Loucy (cell line): Measurements from ENCODE around the gene NLGN4Y.
"Not testable (repeated sequence)": the region's sequence is repeated elsewhere in the genome, so short reads cannot be mapped to it uniquely, and the experiment has no call there.

Experiments
- H2AFZ ChIP-seq: fragments of 200-600 bp; sonication (generic); 2 replicates; pipeline ENCODE4 v1.6.0; 2016; ENCODE audit warnings: antibody characterized with exemption, mild to moderate bottlenecking, low read length, moderate library complexity
- H3F3A ChIP-seq: fragments of 200-600 bp; 2 replicates; pipeline ENCODE4 v1.6.0; 2016; ENCODE audit warnings: antibody characterized with exemption, low read depth, mild to moderate bottlenecking
- H3K27me3 ChIP-seq: fragments of 200-600 bp; sonication (generic); 2 replicates; pipeline ENCODE4 v1.6.1; 2014; ENCODE audit warnings: low read length, mild to moderate bottlenecking; ENCODE audit not compliant: insufficient read depth, poor library complexity, severe bottlenecking
- H3K36me3 ChIP-seq: fragments of 200-600 bp; sonication (generic); 2 replicates; pipeline ENCODE4 v1.6.1; 2016; ENCODE audit warnings: low read length; ENCODE audit not compliant: insufficient read depth
- H3K4me1 ChIP-seq: fragments of 200-600 bp; sonication (generic); 2 replicates; pipeline ENCODE4 v1.5.1; 2014; ENCODE audit warnings: low read length, mild to moderate bottlenecking; ENCODE audit not compliant: insufficient read depth, poor library complexity, severe bottlenecking
- H3K4me2 ChIP-seq: fragments of 200-600 bp; sonication (generic); 2 replicates; pipeline ENCODE4 v1.6.0; 2014; ENCODE audit warnings: antibody characterized with exemption, low read length, low read depth, mild to moderate bottlenecking; ENCODE audit not compliant: poor library complexity, severe bottlenecking
- H3K4me3 ChIP-seq: fragments of 200-600 bp; sonication (generic); 2 replicates; pipeline ENCODE4 v1.5.1; 2014; ENCODE audit warnings: low read length, mild to moderate bottlenecking, mixed read lengths; ENCODE audit not compliant: poor library complexity, severe bottlenecking
- H3K79me2 ChIP-seq: fragments of 200-600 bp; sonication (generic); 2 replicates; pipeline ENCODE4 v1.6.1; 2014; ENCODE audit warnings: low read length; ENCODE audit not compliant: insufficient read depth
- H3K9ac ChIP-seq: fragments of 200-600 bp; sonication (generic); 2 replicates; pipeline ENCODE4 v1.6.0; 2014; ENCODE audit warnings: mild to moderate bottlenecking, low read depth, low read length, moderate library complexity; ENCODE audit not compliant: poor library complexity, severe bottlenecking
- H3K9me2 ChIP-seq: fragments of 200-600 bp; sonication (generic); replicated peaks from 2 replicates; pipeline ENCODE4 v1.6.1; 2016; ENCODE audit warnings: low read depth, low read length, mixed read lengths
- H3K9me3 ChIP-seq: fragments of 200-600 bp; sonication (generic); 2 replicates; pipeline ENCODE4 v1.6.1; 2014; ENCODE audit warnings: mild to moderate bottlenecking, antibody characterized with exemption, low read length, low read depth; ENCODE audit not compliant: insufficient read depth
- H4K20me1 ChIP-seq: fragments of 200-600 bp; sonication (generic); 2 replicates; pipeline ENCODE4 v1.6.0; 2014; ENCODE audit warnings: antibody characterized with exemption, low read length, mild to moderate bottlenecking; ENCODE audit not compliant: insufficient read depth, poor library complexity, severe bottlenecking
- EZH2phosphoT487 ChIP-seq: fragments of 200-600 bp; IDR thresholded peaks from 2 replicates; pipeline ENCODE4 v1.6.1; 2018; ENCODE audit warnings: antibody characterized with exemption, mild to moderate bottlenecking, moderate library complexity, borderline replicate concordance
- TF ChIP-seq, protein P1 (sequence below): fragments of 200-600 bp; sonication (generic); conservative IDR thresholded peaks from 2 replicates; pipeline ENCODE4 v1.5.1; 2014; ENCODE audit warnings: mild to moderate bottlenecking, antibody characterized with exemption, low read length

Gene NLGN4Y

GRCh38 chrY:14837466-14837865, 313.1 kb downstream of the NLGN4Y start:
- Histone ChIP-seq H3K4me1 (no peaks in the 10 kb centered on the region), H2AFZ (no peak overlapping the region), H3K9me2 (no peaks in the 10 kb centered on the region), H3K9me3 (no peaks in the 10 kb centered on the region), H3K36me3 (no peaks in the 10 kb centered on the region), H3K79me2 (no peaks in the 10 kb centered on the region), H3K27me3 (no peaks in the 10 kb centered on the region), H3K9ac (no peak overlapping the region), H3F3A (no peaks in the 10 kb centered on the region), H3K4me2 (no peak overlapping the region), H4K20me1 (no peaks in the 10 kb centered on the region), H3K4me3 (no peak overlapping the region)
- TF ChIP-seq, protein P1, sequence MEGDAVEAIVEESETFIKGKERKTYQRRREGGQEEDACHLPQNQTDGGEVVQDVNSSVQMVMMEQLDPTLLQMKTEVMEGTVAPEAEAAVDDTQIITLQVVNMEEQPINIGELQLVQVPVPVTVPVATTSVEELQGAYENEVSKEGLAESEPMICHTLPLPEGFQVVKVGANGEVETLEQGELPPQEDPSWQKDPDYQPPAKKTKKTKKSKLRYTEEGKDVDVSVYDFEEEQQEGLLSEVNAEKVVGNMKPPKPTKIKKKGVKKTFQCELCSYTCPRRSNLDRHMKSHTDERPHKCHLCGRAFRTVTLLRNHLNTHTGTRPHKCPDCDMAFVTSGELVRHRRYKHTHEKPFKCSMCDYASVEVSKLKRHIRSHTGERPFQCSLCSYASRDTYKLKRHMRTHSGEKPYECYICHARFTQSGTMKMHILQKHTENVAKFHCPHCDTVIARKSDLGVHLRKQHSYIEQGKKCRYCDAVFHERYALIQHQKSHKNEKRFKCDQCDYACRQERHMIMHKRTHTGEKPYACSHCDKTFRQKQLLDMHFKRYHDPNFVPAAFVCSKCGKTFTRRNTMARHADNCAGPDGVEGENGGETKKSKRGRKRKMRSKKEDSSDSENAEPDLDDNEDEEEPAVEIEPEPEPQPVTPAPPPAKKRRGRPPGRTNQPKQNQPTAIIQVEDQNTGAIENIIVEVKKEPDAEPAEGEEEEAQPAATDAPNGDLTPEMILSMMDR: no peak
- TF ChIP-seq EZH2phosphoT487: no peak

- no peaks in the 10 kb centered on the region for H3K9me2 ChIP-seq
Observed at GRCh38 chrY:14850734-14851133, 326.4 kb downstream of the NLGN4Y start.

DNA sequence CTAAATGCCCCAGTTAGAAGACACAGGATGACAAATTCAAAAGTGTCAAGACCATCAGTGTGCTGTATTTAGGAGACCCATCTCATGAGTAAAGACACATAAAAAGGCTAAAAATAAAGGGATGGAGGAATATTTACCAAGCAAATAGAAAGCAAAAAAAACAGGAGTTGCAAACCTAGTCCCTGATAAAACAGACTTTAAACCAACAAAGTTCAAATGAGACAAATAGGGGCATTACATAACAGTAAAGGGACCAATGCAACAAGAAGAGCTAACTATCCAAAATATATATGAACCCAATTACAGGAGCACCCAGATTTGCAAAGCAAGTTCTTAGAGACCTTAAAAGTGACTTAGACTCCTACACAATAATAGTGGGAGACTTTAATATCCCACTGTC, 336.1 kb downstream of the NLGN4Y start:
- H3K9me2 ChIP-seq: no peaks in the 10 kb centered on the region
- no peaks in the 10 kb centered on the region for H3F3A ChIP-seq
- no peak overlapping the region for H3K4me2 ChIP-seq
- no peak overlapping the region for H3K4me3 ChIP-seq
- H3K36me3 ChIP-seq: no peaks in the 10 kb centered on the region
- no peaks in the 10 kb centered on the region for H4K20me1 ChIP-seq
- H3K27me3 ChIP-seq: no peaks in the 10 kb centered on the region
- TF ChIP-seq, protein P1: no peak
- H3K4me1 ChIP-seq: no peaks in the 10 kb centered on the region
- no peak overlapping the region for H2AFZ ChIP-seq
- no peak overlapping the region for H3K9ac ChIP-seq
- H3K9me3 ChIP-seq: no peaks in the 10 kb centered on the region
- H3K79me2 ChIP-seq: no peaks in the 10 kb centered on the region

More at GRCh38 chrY:14850734-14851133, 326.4 kb downstream of the NLGN4Y start:
- Histone ChIP-seq H2AFZ (no peak overlapping the region), H3K27me3 (no peaks in the 10 kb centered on the region), H3K4me3 (no peak overlapping the region), H3K9ac (no peak overlapping the region), H3K4me2 (no peak overlapping the region), H3K4me1 (no peaks in the 10 kb centered on the region), H4K20me1 (no peaks in the 10 kb centered on the region), H3K9me3 (no peaks in the 10 kb centered on the region), H3K79me2 (no peaks in the 10 kb centered on the region), H3K36me3 (no peaks in the 10 kb centered on the region), H3F3A (no peaks in the 10 kb centered on the region)
- no peak for TF ChIP-seq EZH2phosphoT487
- TF ChIP-seq, protein P1: no peak

GRCh38 chrY:14861033-14861432, 336.7 kb downstream of the NLGN4Y start:
- H3F3A ChIP-seq, H3K36me3 ChIP-seq, H3K4me3 ChIP-seq, H3K4me1 ChIP-seq, H3K4me2 ChIP-seq, H2AFZ ChIP-seq, H4K20me1 ChIP-seq, H3K9ac ChIP-seq, H3K79me2 ChIP-seq, H3K27me3 ChIP-seq, H3K9me3 ChIP-seq, H3K9me2 ChIP-seq: not testable (repeated sequence)
